HEK293 (cell line): ENCODE measurements around the gene TRIP11.

Source experiments
- FEZF1 ChIP-seq: fragments of 450-650 bp; formaldehyde crosslinking; IDR thresholded peaks from 2 replicates; pipeline ENCODE4 v1.5.1; 2016; ENCODE audit warnings: missing biosample characterization, missing genetic modification characterization
- GFI1B ChIP-seq: fragments of 450-650 bp; formaldehyde crosslinking; IDR thresholded peaks from 2 replicates; pipeline ENCODE4 v1.5.1; 2016; ENCODE audit warnings: missing biosample characterization, missing genetic modification characterization
- KLF7 ChIP-seq: fragments of 450-650 bp; formaldehyde crosslinking; IDR thresholded peaks from 2 replicates; pipeline ENCODE4 v1.5.1; 2016; ENCODE audit warnings: missing biosample characterization, missing genetic modification characterization, borderline replicate concordance
- OVOL3 ChIP-seq: fragments of 450-650 bp; formaldehyde crosslinking; IDR thresholded peaks from 2 replicates; pipeline ENCODE4 v1.5.1; 2016; ENCODE audit warnings: missing biosample characterization, missing genetic modification characterization
- PRDM1 ChIP-seq: fragments of 450-650 bp; formaldehyde crosslinking; IDR thresholded peaks from 2 replicates; pipeline ENCODE4; 2016; ENCODE audit warnings: missing biosample characterization, missing genetic modification characterization
- RBAK ChIP-seq: fragments of 450-650 bp; formaldehyde crosslinking; IDR thresholded peaks from 2 replicates; pipeline ENCODE4 v1.5.1; 2016; ENCODE audit warnings: missing biosample characterization, missing genetic modification characterization
- WT1 ChIP-seq: fragments of 450-650 bp; formaldehyde crosslinking; IDR thresholded peaks from 2 replicates; pipeline ENCODE4 v1.5.1; 2016; ENCODE audit warnings: missing biosample characterization, missing genetic modification characterization
- ZBTB1 ChIP-seq: fragments of 450-650 bp; formaldehyde crosslinking; IDR thresholded peaks from 2 replicates; pipeline ENCODE4 v1.5.1; 2016; ENCODE audit warnings: missing biosample characterization, missing genetic modification characterization
- ZBTB11 ChIP-seq: fragments of 450-650 bp; formaldehyde crosslinking; conservative IDR thresholded peaks from 2 replicates; pipeline ENCODE4 v1.5.1; 2016; ENCODE audit warnings: low read depth, missing biosample characterization, missing genetic modification characterization
- ZBTB21 ChIP-seq: fragments of 450-650 bp; formaldehyde crosslinking; IDR thresholded peaks from 2 replicates; pipeline ENCODE4 v1.5.1; 2017; ENCODE audit warnings: missing biosample characterization, missing genetic modification characterization
- ZBTB44 ChIP-seq: fragments of 450-650 bp; IDR thresholded peaks from 2 replicates; pipeline ENCODE4 v1.5.1; 2018; ENCODE audit warnings: missing biosample characterization, mild to moderate bottlenecking, missing genetic modification characterization
- ZFHX2 ChIP-seq: fragments of 450-650 bp; formaldehyde crosslinking; conservative IDR thresholded peaks from 2 replicates; pipeline ENCODE4 v1.5.1; 2016; ENCODE audit warnings: missing biosample characterization, missing genetic modification characterization
- ZFP41 ChIP-seq: fragments of 450-650 bp; formaldehyde crosslinking; IDR thresholded peaks from 2 replicates; pipeline ENCODE4 v1.5.1; 2016; ENCODE audit warnings: missing biosample characterization, missing genetic modification characterization, borderline replicate concordance
- ZNF114 ChIP-seq: fragments of 450-650 bp; formaldehyde crosslinking; IDR thresholded peaks from 2 replicates; pipeline ENCODE4 v1.5.0; 2017; ENCODE audit warnings: missing biosample characterization, missing genetic modification characterization
- ZNF140 ChIP-seq: fragments of 450-650 bp; formaldehyde crosslinking; IDR thresholded peaks from 2 replicates; pipeline ENCODE4 v1.5.1; 2016; ENCODE audit warnings: missing biosample characterization, missing genetic modification characterization
- ZNF169 ChIP-seq: fragments of 450-650 bp; formaldehyde crosslinking; IDR thresholded peaks from 2 replicates; pipeline ENCODE4 v1.5.1; 2016; ENCODE audit warnings: missing biosample characterization, missing genetic modification characterization
- ZNF2 ChIP-seq: fragments of 450-650 bp; formaldehyde crosslinking; IDR thresholded peaks from 2 replicates; pipeline ENCODE4 v1.5.1; 2016; ENCODE audit warnings: missing biosample characterization, missing genetic modification characterization
- ZNF248 ChIP-seq: fragments of 450-650 bp; formaldehyde crosslinking; IDR thresholded peaks from 2 replicates; pipeline ENCODE4 v1.5.1; 2017; ENCODE audit warnings: missing biosample characterization, missing genetic modification characterization
- ZNF302 ChIP-seq: fragments of 450-650 bp; formaldehyde crosslinking; IDR thresholded peaks from 2 replicates; pipeline ENCODE4 v1.5.1; 2016; ENCODE audit warnings: missing biosample characterization, missing genetic modification characterization, low read depth
- ZNF362 ChIP-seq: fragments of 450-650 bp; formaldehyde crosslinking; IDR thresholded peaks from 2 replicates; pipeline ENCODE4 v1.5.1; 2016; ENCODE audit warnings: missing biosample characterization, missing genetic modification characterization
- ZNF391 ChIP-seq: fragments of 450-650 bp; formaldehyde crosslinking; IDR thresholded peaks from 2 replicates; pipeline ENCODE4 v1.5.1; 2016; ENCODE audit warnings: low read depth, missing biosample characterization, missing genetic modification characterization, borderline replicate concordance
- ZNF449 ChIP-seq: fragments of 450-650 bp; formaldehyde crosslinking; IDR thresholded peaks from 2 replicates; pipeline ENCODE4 v1.5.1; 2017; ENCODE audit warnings: missing biosample characterization, mild to moderate bottlenecking, missing genetic modification characterization, moderate library complexity
- ZNF521 ChIP-seq: fragments of 450-650 bp; formaldehyde crosslinking; IDR thresholded peaks from 2 replicates; pipeline ENCODE4 v1.5.1; 2017; ENCODE audit warnings: missing biosample characterization, mild to moderate bottlenecking, missing genetic modification characterization
- ZNF530 ChIP-seq: fragments of 450-650 bp; formaldehyde crosslinking; IDR thresholded peaks from 2 replicates; pipeline ENCODE4 v1.5.1; 2016; ENCODE audit warnings: low read depth, missing biosample characterization, missing genetic modification characterization
- ZNF555 ChIP-seq: fragments of 450-650 bp; formaldehyde crosslinking; conservative IDR thresholded peaks from 2 replicates; pipeline ENCODE4 v1.5.1; 2017; ENCODE audit warnings: missing biosample characterization, mild to moderate bottlenecking, missing genetic modification characterization, inconsistent platforms
- ZNF610 ChIP-seq: fragments of 450-650 bp; formaldehyde crosslinking; IDR thresholded peaks from 2 replicates; pipeline ENCODE4 v1.5.1; 2016; ENCODE audit warnings: missing biosample characterization, missing genetic modification characterization, borderline replicate concordance
- ZNF624 ChIP-seq: fragments of 450-650 bp; formaldehyde crosslinking; IDR thresholded peaks from 2 replicates; pipeline ENCODE4 v1.5.1; 2017; ENCODE audit warnings: missing biosample characterization, missing genetic modification characterization
- ZNF660 ChIP-seq: fragments of 450-650 bp; IDR thresholded peaks from 2 replicates; pipeline ENCODE4 v1.5.1; 2018; ENCODE audit warnings: missing biosample characterization, mild to moderate bottlenecking, missing genetic modification characterization
- ZNF670 ChIP-seq: fragments of 450-650 bp; formaldehyde crosslinking; IDR thresholded peaks from 2 replicates; pipeline ENCODE4 v1.5.1; 2016; ENCODE audit warnings: missing biosample characterization, missing genetic modification characterization, low read depth
- ZNF692 ChIP-seq: fragments of 450-650 bp; formaldehyde crosslinking; IDR thresholded peaks from 2 replicates; pipeline ENCODE4 v1.5.1; 2016; ENCODE audit warnings: missing biosample characterization, missing genetic modification characterization
- ZNF76 ChIP-seq: fragments of 450-650 bp; formaldehyde crosslinking; IDR thresholded peaks from 2 replicates; pipeline ENCODE4; 2016; ENCODE audit warnings: low read depth, missing biosample characterization, missing genetic modification characterization, borderline replicate concordance
- ZNF785 ChIP-seq: fragments of 450-650 bp; formaldehyde crosslinking; IDR thresholded peaks from 2 replicates; pipeline ENCODE4 v1.5.1; 2016; ENCODE audit warnings: missing biosample characterization, missing genetic modification characterization

The TRIP11 gene

GRCh38 chr14:92039719-92040430 is at the start of gene TRIP11 (continued):
- no peak for TF ChIP-seq ZNF449 (tag by site-specific recombination)
- TF ChIP-seq ZNF2 = peak; percentile 80
- TF ChIP-seq ZNF670 (tag by site-specific recombination) = no peak
- TF ChIP-seq ZFHX2 (tag by site-specific recombination) = no peak
- no peak for TF ChIP-seq ZBTB1 (tag by site-specific recombination)
- TF ChIP-seq ZNF530 (tag by site-specific recombination) = no peak
- TF ChIP-seq ZNF76 (tag by site-specific recombination) = peak; percentile 96
- no peak for TF ChIP-seq FEZF1 (tag by site-specific recombination)
- no peak for TF ChIP-seq ZNF391
- no peak for TF ChIP-seq OVOL3
- no peak for TF ChIP-seq ZNF140 (tag by site-specific recombination)
- no peak; the same call in 1 of the 2 replicates for TF ChIP-seq ZBTB44
- TF ChIP-seq ZNF248 (tag by site-specific recombination) = no peak
- TF ChIP-seq ZFP41 (tag by site-specific recombination) = no peak
- no peak for TF ChIP-seq KLF7 (tag by site-specific recombination)
- TF ChIP-seq ZNF610 (tag by site-specific recombination) = 0 out of 2 replicates have a peak, but pooled peaks have one; percentile 38
- no peak for TF ChIP-seq ZNF555 (tag by site-specific recombination)
- TF ChIP-seq ZBTB21 (tag by site-specific recombination) = peak; percentile 71
- TF ChIP-seq ZNF169 (tag by site-specific recombination) = no peak
- no peak for TF ChIP-seq ZNF362 (tag by site-specific recombination)
- no peak for TF ChIP-seq PRDM1 (tag by site-specific recombination)
- no peak for TF ChIP-seq ZNF302 (tag by site-specific recombination)
- no peak for TF ChIP-seq ZNF521 (tag by site-specific recombination)
- no peak for TF ChIP-seq ZNF114 (tag by site-specific recombination)
- TF ChIP-seq ZNF624 (tag by site-specific recombination) = no peak
- TF ChIP-seq WT1 (tag by site-specific recombination) = no peak; the same call in 1 of the 2 replicates
- peak; percentile 35; the same call in 1 of the 2 replicates for TF ChIP-seq ZNF692 (tag by site-specific recombination)
- TF ChIP-seq ZNF785 = no peak
- TF ChIP-seq GFI1B = peak; percentile 4; the same call in 1 of the 2 replicates
- peak; percentile 65 for TF ChIP-seq ZBTB11 (tag by site-specific recombination)
- TF ChIP-seq ZNF660 (tag by site-specific recombination) = 0 out of 2 replicates have a peak, but pooled peaks have one; percentile 42
- TF ChIP-seq RBAK (tag by site-specific recombination) = no peak
